Measurements from ENCODE around the gene DIP2C.

DIP2C gene

GRCh38 chr10:298033-298432 is 391.4 kb downstream of the DIP2C start:
- no peak overlapping the region for H3K27ac ChIP-seq
- DNase-seq (ENCODE audit: low spot score): no peak
- TF ChIP-seq CTCF (conservative IDR thresholded peaks at IDR 0.05; ENCODE audit: low read depth): no peak
- ChIA-PET POLR2A (ENCODE audit: low non-redundant PET) (no interaction called here), CTCF (interaction anchor here (0.6 kb wide), 1 partner anchor 188 kb away, joined by 3 read pairs; no protein-coding TSS in a partner anchor)

GRCh38 chr10:297567-297966 is 391.9 kb downstream of the DIP2C start:
- no peak for TF ChIP-seq CTCF (conservative IDR thresholded peaks at IDR 0.05; ENCODE audit: low read depth)
- POLR2A ChIA-PET (ENCODE audit: low non-redundant PET): no interaction called here
- DNase-seq (ENCODE audit: low spot score): no peak
- no peak overlapping the region for H3K27ac ChIP-seq
- CTCF ChIA-PET: interaction anchor here (0.6 kb wide), 1 partner anchor 188 kb away, joined by 3 read pairs; no protein-coding TSS in a partner anchor

DNA sequence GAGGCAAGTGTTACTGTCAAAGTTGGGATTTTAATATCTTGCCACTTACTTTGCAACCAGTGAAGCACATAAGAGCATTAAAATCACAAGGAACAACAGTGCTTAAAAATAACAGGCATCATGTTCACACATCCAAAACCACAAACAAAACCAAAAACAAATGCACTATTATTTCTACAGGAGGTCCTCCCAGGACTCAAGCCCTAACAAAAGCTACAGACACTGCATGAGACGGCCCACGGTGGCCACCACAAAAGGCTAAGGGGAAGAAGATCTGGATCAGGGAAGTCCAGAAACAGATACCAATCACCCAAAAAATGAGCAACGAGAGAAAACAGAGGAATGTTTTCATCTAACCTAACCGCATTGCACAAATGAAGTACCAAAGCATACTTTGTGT is 395.8 kb downstream of the DIP2C start:
- POLR2A ChIA-PET (ENCODE audit: low non-redundant PET): no interaction called here
- CTCF ChIA-PET: interaction anchor here (1.4 kb wide), 1 partner anchor 63 kb away, joined by 4 read pairs; no protein-coding TSS in a partner anchor
- TF ChIP-seq CTCF (conservative IDR thresholded peaks at IDR 0.05; ENCODE audit: low read depth): no peak
- DNase-seq (ENCODE audit: low spot score): no peak
- H3K27ac ChIP-seq: no peak overlapping the region

DNA sequence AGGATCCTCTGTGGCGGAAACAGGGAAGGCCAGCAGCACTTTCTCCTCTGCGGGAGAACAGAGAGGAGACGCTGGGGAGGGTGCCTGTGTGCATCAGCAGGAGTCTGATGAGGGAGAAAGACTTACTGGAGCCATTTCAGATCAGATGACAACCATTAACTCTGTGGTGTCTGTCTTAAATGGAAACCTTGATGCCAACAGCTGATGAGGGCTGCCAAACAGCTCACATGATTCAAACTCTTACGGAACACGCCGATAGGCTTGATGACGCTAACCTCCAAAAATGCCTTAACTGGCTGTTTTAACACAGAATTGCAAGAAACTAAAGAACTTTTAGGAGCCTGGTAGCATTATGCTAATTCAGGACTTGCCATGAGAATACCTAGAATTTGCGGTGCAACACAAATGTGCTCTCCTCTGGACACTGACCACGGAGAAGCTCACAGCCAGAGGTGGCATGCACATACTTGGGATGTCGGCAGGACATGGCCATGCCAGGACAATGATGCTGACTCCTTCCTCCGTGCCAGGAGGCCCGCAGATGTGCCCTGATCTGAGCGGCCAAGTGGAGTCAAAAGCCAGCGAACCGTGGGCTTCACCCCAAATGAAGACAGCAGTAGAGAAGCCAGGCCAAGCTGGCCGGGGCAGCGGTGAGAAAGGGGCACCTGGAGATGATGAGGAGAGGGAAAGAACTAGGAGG is 399.3 kb downstream of the DIP2C start:
- ChIA-PET POLR2A (ENCODE audit: low non-redundant PET) (no interaction called here), CTCF (no interaction called here)
- no peak for TF ChIP-seq CTCF (conservative IDR thresholded peaks at IDR 0.05; ENCODE audit: low read depth)
- H3K27ac ChIP-seq: no peak overlapping the region
- DNase-seq (ENCODE audit: low spot score): no peak

- TF ChIP-seq CTCF (conservative IDR thresholded peaks at IDR 0.05; ENCODE audit: low read depth): no peak
- H3K27ac ChIP-seq: no peak overlapping the region
- ChIA-PET POLR2A (ENCODE audit: low non-redundant PET) (no interaction called here), CTCF (no interaction called here)
- no peak for DNase-seq (ENCODE audit: low spot score)
Measured at GRCh38 chr10:289581-289980, 399.9 kb downstream of the DIP2C start.

DNA sequence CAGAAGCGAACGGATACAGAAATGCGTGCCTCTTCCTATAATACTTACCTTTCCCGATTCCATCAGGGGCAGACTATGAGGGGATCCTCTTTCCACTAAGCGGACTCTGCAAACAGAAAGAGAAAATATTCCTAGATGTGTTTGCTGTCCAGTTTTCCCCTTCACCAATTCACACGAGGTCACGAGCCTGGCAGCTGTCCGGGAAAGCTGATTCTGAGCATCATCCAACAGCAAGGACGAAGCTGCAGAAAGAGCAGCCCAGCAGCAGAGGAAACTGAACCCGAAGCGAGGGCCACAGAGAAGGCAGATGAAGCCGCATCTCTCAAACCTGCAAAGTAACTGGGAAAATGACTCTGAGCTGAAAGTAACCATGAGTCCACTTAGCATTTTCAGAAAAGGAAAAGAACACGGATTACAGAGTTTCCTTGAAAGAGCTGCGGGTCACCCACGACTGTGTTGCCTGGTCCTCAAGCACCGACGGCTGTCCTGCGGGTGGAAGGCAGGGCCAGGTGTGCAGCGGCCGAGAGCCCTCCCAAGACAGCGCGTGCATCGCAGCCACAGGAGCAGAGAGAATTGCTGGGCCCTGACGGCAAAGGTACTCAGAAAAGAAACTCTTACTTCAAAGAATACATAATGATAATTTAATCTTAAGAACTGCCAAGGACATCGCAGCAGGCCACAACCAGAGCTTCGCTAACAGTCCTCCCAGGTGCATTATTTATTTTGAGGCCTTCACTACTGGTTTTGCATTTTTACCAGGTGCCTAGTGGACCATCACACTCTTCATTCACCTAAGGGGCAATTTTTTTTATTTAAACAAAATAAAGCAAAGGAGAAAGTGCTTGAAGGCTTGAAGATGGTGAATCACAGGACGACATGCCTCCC is 400.9 kb downstream of the DIP2C start:
- DNase-seq (ENCODE audit: low spot score): no peak
- no peak for TF ChIP-seq CTCF (conservative IDR thresholded peaks at IDR 0.05; ENCODE audit: low read depth)
- ChIA-PET POLR2A (ENCODE audit: low non-redundant PET) (no interaction called here), CTCF (interaction anchor here (0.6 to 1.1 kb wide), 2 partner anchors 26 to 68 kb away, joined by 3 read pairs; no protein-coding TSS in a partner anchor)
- H3K27ac ChIP-seq: no peak overlapping the region
